Breast epithelium (tissue), 4 donors: ENCODE data around the gene NPIPB2. TPM values are rescaled to one million over a fixed set of nuclear protein-coding genes. Genes with fewer than 3 reads are reported as not detected.
A peak's percentile ranks its signal among the peaks of the same experiment; 100 is the strongest.
"Not testable (repeated sequence)": the region's sequence is repeated elsewhere in the genome, so short reads cannot be mapped to it uniquely, and the experiment has no call there.

Experiments used
- DNase-seq, 2 donors: peaks; one replicate each; pipeline ENCODE4 v3.0.0-alpha.2; 2019; ENCODE audit warnings: low spot score in 2 of 2
- H3K27ac ChIP-seq, 2 donors: fragments of 200-600 bp; sonication (generic) in 1 of 2; one replicate each; pipeline ENCODE4 v1.5.1; 2016 to 2019; ENCODE audit warnings: mild to moderate bottlenecking in 1 of 2
- H3K27me3 ChIP-seq, 2 donors: fragments of 200-600 bp; sonication (generic) in 1 of 2; one replicate each; pipeline versions ENCODE4 v1.5.1 to v1.6.0; 2017 to 2019; ENCODE audit warnings: control low read depth in 1 of 2, mild to moderate bottlenecking in 1 of 2
- H3K36me3 ChIP-seq: fragments of 200-600 bp; one replicate; pipeline ENCODE4 v1.5.1; 2019
- H3K4me1 ChIP-seq, 2 donors: fragments of 200-600 bp; sonication (generic); one replicate each; pipeline ENCODE4 v1.5.1; 2016 to 2019; ENCODE audit warnings: control low read depth in 1 of 2
- H3K4me3 ChIP-seq, 3 donors: fragments of 200-600 bp; sonication (generic); 1 replicate in 2 of 3; 2 replicates in 1 of 3; pipeline ENCODE4 v1.5.1; 2016 to 2019; ENCODE audit warnings: mild to moderate bottlenecking in 3 of 3, moderate library complexity in 2 of 3
- H3K9me3 ChIP-seq, 2 donors: fragments of 200-600 bp; sonication (generic) in 1 of 2; one replicate each; pipeline ENCODE4 v1.5.1; 2016 to 2019; ENCODE audit warnings: control low read depth in 1 of 2
- POLR2A ChIP-seq: fragments of 450-650 bp; IDR thresholded peaks from one replicate; pipeline ENCODE4 v1.6.1; 2016; ENCODE audit warnings: antibody characterized with exemption, mild to moderate bottlenecking, moderate library complexity
- POLR2AphosphoS5 ChIP-seq, 3 donors: sonication (generic); formaldehyde crosslinking; IDR thresholded peaks; one replicate each; pipeline ENCODE4 v1.6.1; 2017; ENCODE audit warnings: antibody characterized with exemption in 3 of 3
- intact Hi-C: fragments of 100-400 bp; cut with DNase I; formaldehyde crosslinking; loops from one replicate; pipeline ENCODE4 v1.15.1; 2023; ENCODE audit warnings: low total_unique reads
- total RNA-seq, 3 donors: library from RNA; depleted of rRNA; stranded (reverse); fragments of >200 nt; gene quantifications; one replicate each; pipeline ENCODE4 v1.1.0, GENCODE V29; 2016
- TF ChIP-seq, protein P1 (sequence below), 3 donors: fragments of 450-650 bp; IDR thresholded peaks; one replicate each; pipeline ENCODE4 v1.5.1; 2016 to 2017; ENCODE audit warnings: antibody characterized with exemption in 3 of 3, mild to moderate bottlenecking in 3 of 3, moderate library complexity in 3 of 3

Gene NPIPB2
- 10 to 100 TPM; 14.8 to 23.9 (median 20.3) TPM for total RNA-seq

GRCh38 chr16:11941945-11942344 is at the start of gene NPIPB2:
NPIPB2 (minus strand) TSS chr16:11942045; CDS start chr16:11942045, 0 bp downstream.
- H3K4me3 ChIP-seq, H3K27me3 ChIP-seq, DNase-seq, H3K36me3 ChIP-seq, H3K4me1 ChIP-seq, H3K9me3 ChIP-seq, intact Hi-C loops, H3K27ac ChIP-seq: not testable (repeated sequence)

DNA sequence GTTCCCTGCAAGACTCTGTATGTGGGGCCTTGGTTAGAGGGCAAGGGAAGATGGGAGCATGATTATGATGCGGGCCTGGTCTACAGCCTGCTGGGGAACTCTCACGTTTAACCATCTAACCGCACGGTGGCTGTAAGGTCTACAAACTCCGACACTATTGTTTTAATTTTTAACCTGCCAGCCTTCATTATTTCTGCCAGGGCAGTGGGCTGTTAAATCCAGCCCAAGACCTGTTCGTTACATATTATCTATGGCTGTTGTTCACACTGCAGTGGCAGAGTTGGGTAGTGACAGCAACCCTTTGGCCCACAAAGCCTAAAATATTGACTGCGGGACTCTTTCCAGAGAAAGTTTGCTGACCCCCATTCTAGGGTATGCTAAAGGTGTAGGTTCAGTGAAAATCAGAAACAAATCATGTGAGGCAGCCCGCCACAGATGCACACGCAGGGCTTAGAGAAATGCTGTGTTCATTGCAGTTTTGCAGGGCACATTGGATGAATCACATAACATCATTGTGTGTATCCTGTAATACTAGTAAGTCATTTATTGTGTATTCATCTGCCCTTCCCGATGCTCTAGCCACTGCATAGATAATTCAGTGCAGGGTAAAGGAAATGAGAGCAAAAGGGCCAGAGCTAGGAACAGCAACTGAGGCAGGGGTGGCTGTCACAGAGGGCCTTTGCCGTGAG is 49.0 kb upstream of the NPIPB2 start:
- Histone ChIP-seq H3K27ac (no peak overlapping the region), H3K27me3 (no peaks in the 10 kb centered on the region), H3K4me1 (no peaks in the 10 kb centered on the region), H3K36me3 (no peaks in the 10 kb centered on the region), H3K9me3 (no peaks in the 10 kb centered on the region), H3K4me3 (no peak overlapping the region)
- TF ChIP-seq POLR2A: no peak
- TF ChIP-seq, protein P1, sequence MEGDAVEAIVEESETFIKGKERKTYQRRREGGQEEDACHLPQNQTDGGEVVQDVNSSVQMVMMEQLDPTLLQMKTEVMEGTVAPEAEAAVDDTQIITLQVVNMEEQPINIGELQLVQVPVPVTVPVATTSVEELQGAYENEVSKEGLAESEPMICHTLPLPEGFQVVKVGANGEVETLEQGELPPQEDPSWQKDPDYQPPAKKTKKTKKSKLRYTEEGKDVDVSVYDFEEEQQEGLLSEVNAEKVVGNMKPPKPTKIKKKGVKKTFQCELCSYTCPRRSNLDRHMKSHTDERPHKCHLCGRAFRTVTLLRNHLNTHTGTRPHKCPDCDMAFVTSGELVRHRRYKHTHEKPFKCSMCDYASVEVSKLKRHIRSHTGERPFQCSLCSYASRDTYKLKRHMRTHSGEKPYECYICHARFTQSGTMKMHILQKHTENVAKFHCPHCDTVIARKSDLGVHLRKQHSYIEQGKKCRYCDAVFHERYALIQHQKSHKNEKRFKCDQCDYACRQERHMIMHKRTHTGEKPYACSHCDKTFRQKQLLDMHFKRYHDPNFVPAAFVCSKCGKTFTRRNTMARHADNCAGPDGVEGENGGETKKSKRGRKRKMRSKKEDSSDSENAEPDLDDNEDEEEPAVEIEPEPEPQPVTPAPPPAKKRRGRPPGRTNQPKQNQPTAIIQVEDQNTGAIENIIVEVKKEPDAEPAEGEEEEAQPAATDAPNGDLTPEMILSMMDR (IDR thresholded peaks at IDR 0.05): no peak
- no peak for TF ChIP-seq POLR2AphosphoS5 (IDR thresholded peaks at IDR 0.05)
- DNase-seq: no peak
- intact Hi-C loops: no loop called here

- DNase-seq: no peak
- Histone ChIP-seq H3K36me3 (no peaks in the 10 kb centered on the region), H3K27me3 (no peaks in the 10 kb centered on the region), H3K4me1 (no peaks in the 10 kb centered on the region), H3K4me3 (no peak overlapping the region), H3K9me3 (no peaks in the 10 kb centered on the region), H3K27ac (no peak overlapping the region)
- TF ChIP-seq POLR2A (no peak), POLR2AphosphoS5 (IDR thresholded peaks at IDR 0.05) (no peak)
- TF ChIP-seq, protein P1 (IDR thresholded peaks at IDR 0.05): no peak
- intact Hi-C loops: no loop called here
Measured at GRCh38 chr16:11988258-11988978, 46.6 kb upstream of the NPIPB2 start.

DNA sequence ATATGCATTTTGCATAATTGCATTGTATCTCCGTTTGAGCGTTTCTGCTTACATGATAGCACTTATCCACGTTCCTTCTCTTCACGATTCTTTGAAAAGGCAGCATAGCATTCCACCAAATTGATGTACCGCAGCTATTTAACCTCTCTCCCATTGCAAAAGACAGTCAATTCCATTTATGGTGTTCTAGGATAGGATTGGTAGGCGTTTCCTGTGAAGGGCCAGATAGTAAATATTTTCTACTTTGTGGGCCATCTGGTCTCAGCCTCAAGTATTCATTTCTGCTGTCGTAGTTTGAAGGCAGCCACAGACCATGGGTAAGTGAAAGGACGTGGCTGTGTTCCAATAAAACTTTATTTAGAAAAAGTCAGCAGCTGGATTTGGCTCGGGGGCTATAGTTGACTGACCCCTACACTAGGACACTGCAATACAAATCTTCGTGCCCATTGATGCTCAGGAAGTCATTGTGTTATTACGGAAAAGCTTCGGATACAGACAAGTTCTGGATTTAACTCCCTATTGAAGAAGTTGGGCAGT is 44.7 kb upstream of the NPIPB2 start:
- no peak for DNase-seq
- no peaks in the 10 kb centered on the region for H3K4me1 ChIP-seq
- H3K9me3 ChIP-seq: no peaks in the 10 kb centered on the region
- H3K4me3 ChIP-seq: no peak overlapping the region
- H3K27me3 ChIP-seq: no peaks in the 10 kb centered on the region
- intact Hi-C loops: no loop called here
- no peaks in the 10 kb centered on the region for H3K36me3 ChIP-seq
- TF ChIP-seq POLR2A (no peak), POLR2AphosphoS5 (IDR thresholded peaks at IDR 0.05) (no peak)
- TF ChIP-seq, protein P1 (IDR thresholded peaks at IDR 0.05): no peak
- H3K27ac ChIP-seq: peak overlapping the region; percentile 29 to 58

GRCh38 chr16:11985250-11985649 is 43.4 kb upstream of the NPIPB2 start:
- Histone ChIP-seq H3K27me3 (no peaks in the 10 kb centered on the region), H3K4me1 (no peaks in the 10 kb centered on the region), H3K36me3 (no peaks in the 10 kb centered on the region), H3K4me3 (no peak overlapping the region), H3K27ac (no peak overlapping the region), H3K9me3 (no peaks in the 10 kb centered on the region)
- no peak for DNase-seq
- TF ChIP-seq POLR2A (no peak), POLR2AphosphoS5 (IDR thresholded peaks at IDR 0.05) (no peak)
- TF ChIP-seq, protein P1 (IDR thresholded peaks at IDR 0.05): no peak
- intact Hi-C loops: no loop called here
